ENCODE measurements around the gene AQP7.

GRCh38 chr9:33354651-33355211, 47.6 kb downstream of the AQP7 start:
- TF ChIP-seq CTCF (IDR thresholded peaks at IDR 0.05) (no peak), POLR2A (IDR thresholded peaks at IDR 0.05) (no peak)

Measured in lower leg skin (tissue), 3 donors.